Adipocyte (in vitro differentiated cells): ENCODE measurements around the gene ALG8.

Experiments used
- DNase-seq: peaks from one replicate; pipeline ENCODE4 v3.0.0-alpha.2; 2015; ENCODE audit warnings: low read depth
- H3K27me3 ChIP-seq: replicated peaks from 2 replicates; pipeline ENCODE4 v1.7.0; 2013; ENCODE audit warnings: mild to moderate bottlenecking, low read length, moderate library complexity; ENCODE audit not compliant: control insufficient read depth, insufficient read depth
- H3K36me3 ChIP-seq: 2 replicates; pipeline ENCODE4 v1.7.0; 2013; ENCODE audit warnings: low read length, mild to moderate bottlenecking, moderate library complexity; ENCODE audit not compliant: control insufficient read depth, insufficient read depth, severe bottlenecking
- H3K4me1 ChIP-seq: 2 replicates; pipeline ENCODE4 v1.7.0; 2013; ENCODE audit warnings: mild to moderate bottlenecking, low read length, moderate library complexity; ENCODE audit not compliant: control insufficient read depth, insufficient read depth
- H3K4me3 ChIP-seq: 2 replicates; pipeline ENCODE4 v1.7.0; 2013; ENCODE audit warnings: mild to moderate bottlenecking, low read length, moderate library complexity
- H3K9ac ChIP-seq: 2 replicates; pipeline ENCODE4 v1.7.0; 2013; ENCODE audit warnings: mild to moderate bottlenecking, low read length, moderate library complexity
- H3K9me3 ChIP-seq: 2 replicates; pipeline ENCODE4 v1.7.0; 2013; ENCODE audit warnings: mild to moderate bottlenecking, low read length, moderate library complexity; ENCODE audit not compliant: control insufficient read depth

The ALG8 gene

DNA sequence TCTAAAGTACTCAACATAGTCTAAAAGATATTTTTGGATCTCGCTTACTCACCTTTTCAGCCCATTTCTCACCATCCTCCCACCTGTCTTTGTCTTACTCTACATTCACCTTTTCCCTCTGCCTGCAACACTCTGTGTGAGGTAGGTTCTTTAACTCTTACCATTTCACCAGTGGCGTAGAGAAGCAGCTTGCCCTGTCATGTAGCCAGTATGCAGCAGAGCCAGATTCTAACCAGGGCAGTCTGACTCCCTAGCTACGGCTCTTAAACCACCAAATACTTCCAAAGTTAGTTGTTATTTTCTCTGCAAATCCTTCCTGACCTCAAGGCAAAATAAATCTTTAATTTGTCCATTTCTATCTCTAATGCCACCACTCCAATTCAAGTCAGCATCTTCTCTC, 7.5 kb downstream of the ALG8 start:
- H3K4me1 ChIP-seq: peaks cover 3% of the 10 kb centered on the region
- no peaks in the 10 kb centered on the region for H3K27me3 ChIP-seq
- no peak overlapping the region for H3K4me3 ChIP-seq
- H3K9me3 ChIP-seq: no peaks in the 10 kb centered on the region
- peak; percentile 47 for DNase-seq
- no peaks in the 10 kb centered on the region for H3K36me3 ChIP-seq
- no peak overlapping the region for H3K9ac ChIP-seq

DNA sequence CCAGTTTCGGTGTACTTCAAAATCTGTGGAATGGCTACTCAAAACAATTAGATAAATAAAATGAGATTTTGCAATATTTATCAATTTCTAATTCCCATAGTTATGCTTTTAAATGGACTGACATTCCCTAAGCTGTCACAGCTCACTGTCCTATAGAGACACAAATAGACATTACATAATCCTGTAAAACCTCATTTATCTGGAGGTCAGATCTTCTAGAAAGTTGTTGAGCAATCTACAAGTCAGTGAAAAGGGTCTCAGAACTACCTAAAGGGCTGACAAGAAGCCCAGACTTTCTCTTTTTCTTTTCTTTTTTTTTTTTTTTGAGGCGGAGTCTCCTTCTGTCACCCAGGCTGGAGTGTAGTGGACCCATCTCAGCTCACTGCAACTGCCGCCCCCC, 12.0 kb downstream of the ALG8 start:
- H3K36me3 ChIP-seq: peaks cover 9% of the 10 kb centered on the region
- H3K9ac ChIP-seq: no peak overlapping the region
- no peak overlapping the region for H3K4me3 ChIP-seq
- no peak for DNase-seq
- no peaks in the 10 kb centered on the region for H3K27me3 ChIP-seq
- peaks cover 5% of the 10 kb centered on the region for H3K4me1 ChIP-seq
- no peaks in the 10 kb centered on the region for H3K9me3 ChIP-seq

DNA sequence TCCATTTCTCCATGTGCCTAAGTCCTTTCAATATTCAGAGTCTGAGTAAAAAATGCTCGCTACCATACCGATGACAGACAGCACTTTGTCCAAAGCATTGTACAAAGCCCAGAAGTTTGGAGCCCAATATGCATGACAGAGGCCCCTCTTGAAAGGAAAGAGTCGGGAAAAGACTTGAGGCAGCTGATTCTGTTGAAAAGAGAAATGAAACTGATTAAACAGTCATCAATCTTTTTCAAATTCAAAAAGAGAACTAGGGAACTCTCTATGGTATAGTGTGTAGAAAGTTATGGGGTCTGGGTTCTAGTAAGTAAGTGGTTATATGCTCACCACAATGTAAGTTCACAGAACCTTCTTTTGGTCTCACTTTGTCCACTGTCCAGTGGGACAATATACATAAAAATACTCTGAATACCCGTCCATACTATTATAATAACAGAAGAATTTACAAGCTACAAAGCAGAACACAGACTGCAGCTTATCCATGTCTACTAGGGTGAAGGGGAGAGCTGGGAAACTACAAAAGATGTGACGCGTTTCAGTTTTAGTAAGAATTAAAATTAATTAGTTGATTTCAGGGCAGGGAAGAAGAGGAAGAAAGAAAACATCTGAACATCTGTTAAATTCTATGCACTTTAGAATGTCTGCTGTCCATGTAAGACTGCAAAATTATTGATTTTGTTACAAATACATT, 26.7 kb downstream of the ALG8 start:
- H3K4me3 ChIP-seq: no peak overlapping the region
- peaks cover 8% of the 10 kb centered on the region for H3K4me1 ChIP-seq
- H3K27me3 ChIP-seq: no peaks in the 10 kb centered on the region
- H3K9me3 ChIP-seq: no peaks in the 10 kb centered on the region
- H3K9ac ChIP-seq: no peak overlapping the region
- no peak for DNase-seq
- H3K36me3 ChIP-seq: peaks cover 43% of the 10 kb centered on the region

DNA sequence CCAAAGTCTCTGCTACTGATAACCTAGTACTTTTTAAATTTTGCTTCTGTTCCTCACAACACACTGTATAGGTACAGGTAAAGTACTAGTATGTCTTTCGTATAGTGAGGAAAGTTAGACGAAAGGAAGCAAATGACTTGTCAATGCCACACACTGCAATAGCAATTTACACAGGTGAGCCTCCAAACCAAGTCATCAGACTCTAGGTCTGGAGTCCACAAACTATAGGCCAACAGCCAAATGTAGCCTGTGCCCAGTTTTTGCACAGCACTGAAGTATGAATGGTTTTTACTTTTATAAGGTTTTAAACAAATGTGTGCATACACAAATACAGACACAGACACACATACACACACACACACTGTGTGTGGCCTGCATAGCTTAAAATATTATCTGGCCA, 28.1 kb downstream of the ALG8 start:
- peaks cover 43% of the 10 kb centered on the region for H3K36me3 ChIP-seq
- H3K9me3 ChIP-seq: no peaks in the 10 kb centered on the region
- H3K27me3 ChIP-seq: no peaks in the 10 kb centered on the region
- DNase-seq: no peak
- peaks cover 8% of the 10 kb centered on the region for H3K4me1 ChIP-seq
- no peak overlapping the region for H3K4me3 ChIP-seq
- no peak overlapping the region for H3K9ac ChIP-seq

DNA sequence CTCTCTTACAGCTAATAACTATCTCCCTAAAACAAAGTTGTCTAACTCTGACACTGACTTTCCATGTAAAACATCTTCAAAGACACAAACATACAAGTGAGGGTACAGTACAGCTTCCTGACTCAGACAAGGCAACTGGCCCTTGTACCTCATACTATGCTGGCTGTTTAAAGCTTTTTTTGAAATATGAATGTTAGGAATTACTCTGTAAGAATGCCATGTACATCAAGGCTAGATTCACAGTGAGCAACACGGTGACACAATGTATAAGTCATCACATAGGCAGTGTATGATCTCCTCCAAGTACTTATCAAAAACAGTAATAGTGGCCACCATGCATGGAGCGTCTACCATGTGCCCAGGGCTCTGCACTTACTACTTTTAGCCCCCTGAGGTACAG, 28.6 kb downstream of the ALG8 start:
- no peaks in the 10 kb centered on the region for H3K9me3 ChIP-seq
- peaks cover 8% of the 10 kb centered on the region for H3K4me1 ChIP-seq
- H3K27me3 ChIP-seq: no peaks in the 10 kb centered on the region
- peaks cover 46% of the 10 kb centered on the region for H3K36me3 ChIP-seq
- no peak overlapping the region for H3K4me3 ChIP-seq
- peak; percentile 43 for DNase-seq
- no peak overlapping the region for H3K9ac ChIP-seq

DNA sequence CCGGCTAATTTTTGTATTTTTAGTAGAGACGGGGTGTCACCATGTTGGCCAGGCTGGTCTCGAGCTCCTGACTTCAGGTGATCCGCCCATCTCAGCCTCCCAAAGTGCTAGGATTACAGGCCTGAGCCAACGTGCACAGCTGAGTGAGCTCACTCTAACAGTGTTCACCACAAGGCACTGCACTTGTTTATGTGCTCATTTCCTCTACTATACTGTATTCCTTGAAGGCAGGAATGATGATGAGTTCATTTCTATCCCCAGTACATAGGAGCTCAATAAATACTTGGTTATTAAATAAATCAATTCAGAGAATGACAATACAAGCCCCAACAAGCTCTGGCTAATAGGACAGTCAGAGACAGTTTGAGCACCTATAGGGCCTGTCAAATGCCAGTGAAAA, 29.1 kb downstream of the ALG8 start:
- Histone ChIP-seq H3K9me3 (no peaks in the 10 kb centered on the region), H3K4me3 (no peak overlapping the region), H3K4me1 (peaks cover 8% of the 10 kb centered on the region), H3K9ac (no peak overlapping the region), H3K27me3 (no peaks in the 10 kb centered on the region), H3K36me3 (peaks cover 47% of the 10 kb centered on the region)
- DNase-seq: no peak

DNA sequence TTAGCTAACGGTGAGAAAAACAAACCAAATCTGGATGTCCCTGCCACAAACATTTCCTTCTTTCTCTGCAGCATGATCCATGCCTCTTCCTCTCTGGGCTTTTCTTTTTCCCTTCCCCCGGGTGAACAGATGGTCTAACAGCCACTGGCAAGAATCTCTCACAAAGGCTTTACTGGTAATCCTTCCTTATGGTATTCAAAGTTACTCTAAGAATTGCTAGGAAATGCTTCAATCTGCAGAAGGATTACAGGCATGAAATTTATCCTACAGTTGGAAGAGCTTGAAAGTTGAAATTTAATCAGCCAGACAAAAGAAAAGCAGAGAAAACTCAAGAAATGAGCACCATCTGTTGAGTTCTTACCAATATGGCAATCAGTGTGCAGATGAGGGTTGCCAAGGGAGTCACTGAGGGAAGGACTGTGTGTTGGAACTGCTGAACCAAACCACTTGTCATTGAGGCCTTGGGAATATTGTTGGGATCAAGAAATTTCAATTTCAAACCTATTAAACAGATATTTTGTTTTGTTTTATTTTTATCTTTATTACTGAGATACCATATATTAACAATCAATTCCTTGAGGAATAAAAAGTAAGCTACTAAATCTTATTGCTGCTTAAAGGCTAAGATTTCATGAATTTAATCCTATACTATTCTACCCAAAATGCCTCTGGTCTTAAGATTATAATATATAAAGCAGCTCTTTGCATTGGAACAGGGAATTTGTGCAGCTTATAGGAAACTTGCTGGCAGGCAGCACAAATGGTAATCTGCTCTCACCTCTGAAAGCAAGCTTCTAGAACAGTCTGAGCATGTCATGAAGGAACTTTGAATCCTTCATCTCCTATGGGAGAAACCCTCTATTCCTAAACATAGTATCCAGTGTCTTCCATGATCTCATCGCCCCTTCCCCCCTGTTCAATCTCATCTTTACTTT, 30.1 kb downstream of the ALG8 start:
- no peak overlapping the region for H3K9ac ChIP-seq
- peak; percentile 25 for DNase-seq
- no peaks in the 10 kb centered on the region for H3K27me3 ChIP-seq
- H3K4me3 ChIP-seq: no peak overlapping the region
- H3K36me3 ChIP-seq: peaks cover 47% of the 10 kb centered on the region
- peaks cover 8% of the 10 kb centered on the region for H3K4me1 ChIP-seq
- no peaks in the 10 kb centered on the region for H3K9me3 ChIP-seq

DNA sequence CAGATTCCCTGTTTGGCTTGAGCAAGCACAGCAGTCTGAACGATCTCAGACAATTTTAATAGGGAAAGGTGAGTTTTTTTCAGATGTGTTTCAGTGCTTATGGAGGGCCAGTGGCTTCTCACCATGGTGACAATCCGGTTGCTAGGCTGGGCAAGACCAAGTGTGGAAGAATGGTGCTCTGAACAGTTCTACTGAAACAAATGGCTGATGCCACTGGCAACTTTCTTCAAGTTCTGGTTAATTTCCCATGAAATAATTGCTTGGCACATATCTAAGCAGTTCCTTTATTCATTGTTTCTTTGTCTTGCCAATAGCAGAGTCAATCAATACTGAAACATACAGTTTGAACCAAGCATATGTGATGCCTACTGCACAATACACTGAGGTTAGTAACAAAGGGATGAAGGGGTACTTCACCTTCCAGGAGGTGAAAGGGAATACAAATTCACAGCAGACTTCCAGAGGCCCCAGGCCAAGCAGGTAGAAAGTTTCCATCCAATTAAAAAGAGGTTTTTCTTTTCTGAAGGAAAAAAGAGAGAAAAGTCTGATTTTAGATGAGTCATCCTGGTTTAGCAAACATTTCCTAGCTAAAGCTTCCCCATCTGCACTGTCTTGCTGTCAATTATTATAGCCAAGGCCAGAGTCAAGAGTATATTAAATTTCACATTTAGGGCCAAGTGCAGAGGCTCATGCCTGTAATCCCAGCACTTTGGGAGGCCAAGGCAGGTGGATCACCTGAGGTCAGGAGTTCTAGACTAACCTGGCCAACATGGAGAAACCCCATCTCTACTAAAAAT, 38.6 kb downstream of the ALG8 start:
- Histone ChIP-seq H3K36me3 (peaks cover 57% of the 10 kb centered on the region), H3K9ac (no peak overlapping the region), H3K4me3 (no peak overlapping the region), H3K4me1 (no peaks in the 10 kb centered on the region), H3K27me3 (no peaks in the 10 kb centered on the region), H3K9me3 (no peaks in the 10 kb centered on the region)
- peak; percentile 42 for DNase-seq

DNA sequence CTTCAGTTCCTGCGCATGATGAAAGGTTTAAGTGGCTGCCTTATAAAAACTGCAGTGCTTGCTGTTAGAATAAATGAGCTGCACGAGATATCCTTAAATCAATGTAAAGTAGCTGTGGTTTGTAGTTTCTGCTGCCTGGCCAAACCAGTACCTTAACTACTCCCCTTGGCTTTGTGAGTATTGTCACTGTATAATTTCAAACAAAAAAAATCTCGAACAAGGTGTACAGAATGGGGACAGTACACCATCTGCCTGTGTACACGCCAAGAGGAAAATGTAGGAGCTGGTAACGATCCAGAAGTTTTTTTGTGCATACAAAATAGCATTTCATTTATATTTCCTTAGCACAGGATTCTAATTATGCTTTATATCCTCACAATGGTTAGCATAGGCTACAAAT, 39.2 kb downstream of the ALG8 start:
- DNase-seq: no peak
- Histone ChIP-seq H3K9ac (no peak overlapping the region), H3K36me3 (peaks cover 56% of the 10 kb centered on the region), H3K27me3 (no peaks in the 10 kb centered on the region), H3K4me3 (no peak overlapping the region), H3K4me1 (no peaks in the 10 kb centered on the region), H3K9me3 (no peaks in the 10 kb centered on the region)

DNA sequence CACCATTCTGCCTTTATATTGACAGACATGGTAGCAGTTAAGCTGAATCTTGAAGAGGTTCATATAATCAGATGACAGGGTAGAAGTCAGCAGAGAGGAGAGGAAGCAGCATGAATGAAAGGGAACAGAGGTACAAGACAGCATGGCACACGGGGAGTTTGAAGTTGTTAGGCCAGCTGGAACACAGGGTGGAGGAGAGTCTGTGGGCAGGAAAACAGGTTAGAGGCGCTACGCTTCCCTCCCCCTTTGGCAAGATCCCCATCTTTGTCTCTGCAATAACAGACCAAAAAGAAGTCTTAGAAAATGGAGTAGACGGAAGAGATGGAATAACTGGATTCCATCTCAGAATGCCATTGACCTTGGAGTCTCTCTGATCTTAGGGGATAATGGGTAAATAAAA, 39.8 kb downstream of the ALG8 start:
- no peaks in the 10 kb centered on the region for H3K9me3 ChIP-seq
- no peak overlapping the region for H3K4me3 ChIP-seq
- H3K27me3 ChIP-seq: no peaks in the 10 kb centered on the region
- peaks cover 60% of the 10 kb centered on the region for H3K36me3 ChIP-seq
- H3K9ac ChIP-seq: no peak overlapping the region
- DNase-seq: no peak
- no peaks in the 10 kb centered on the region for H3K4me1 ChIP-seq
